HEK293 (cell line): ENCODE measurements around the gene PPP1R11.
"Not testable (repeated sequence)": the region's sequence is repeated elsewhere in the genome, so short reads cannot be mapped to it uniquely, and the experiment has no call there.

Experiments used
- CTCF ChIA-PET: fragments of 350-600 bp; formaldehyde crosslinking; extraction: SDS; loops from one replicate; lab custom pipeline; 2021; ENCODE audit warnings: antibody characterized with exemption; lab: Yijun Ruan, JAX
- POLR2A ChIA-PET: fragments of 300-600 bp; formaldehyde crosslinking; extraction: SDS; loops from one replicate; lab custom pipeline; 2020; ENCODE audit warnings: antibody characterized with exemption, inconsistent platforms; lab: Yijun Ruan, JAX
- H3K27ac ChIP-seq: fragments of 200-500 bp; sonication (Bioruptor generic); 2 replicates; pipeline ENCODE4 v1.5.1; 2014; ENCODE audit warnings: low read depth, low read length, control low read depth, inconsistent platforms; ENCODE audit errors: extremely low read depth
- H3K36me3 ChIP-seq, 2 experiments: fragments of 200-500 bp in 1 of 2; sonication (Bioruptor generic) in 1 of 2; 1 replicate in 1 of 2; 2 replicates in 1 of 2; pipeline ENCODE4 v1.5.1; 2014 to 2017; ENCODE audit warnings: inconsistent platforms in 2 of 2, low read length in 2 of 2; ENCODE audit not compliant: control insufficient read depth in 2 of 2, insufficient read depth in 1 of 2
- H3K4me1 ChIP-seq: fragments of 200-500 bp; sonication (Bioruptor generic); 2 replicates; pipeline ENCODE4 v1.5.1; 2014; ENCODE audit warnings: mild to moderate bottlenecking, low read length, inconsistent platforms; ENCODE audit not compliant: control insufficient read depth, insufficient read depth
- H3K4me3 ChIP-seq: 2 replicates; pipeline ENCODE4 v1.5.1; 2011; ENCODE audit warnings: low read depth, mild to moderate bottlenecking, control low read depth, low read length, moderate library complexity
- H3K9me3 ChIP-seq: fragments of 200-500 bp; sonication (Bioruptor generic); 2 replicates; pipeline ENCODE4 v1.5.1; 2014; ENCODE audit warnings: low read depth, low read length, inconsistent platforms; ENCODE audit not compliant: control insufficient read depth, insufficient read depth
- GLIS1 ChIP-seq: fragments of 450-650 bp; formaldehyde crosslinking; IDR thresholded peaks from 2 replicates; pipeline ENCODE4 v1.5.1; 2016; ENCODE audit warnings: missing biosample characterization, missing genetic modification characterization
- INSM2 ChIP-seq: fragments of 450-650 bp; formaldehyde crosslinking; IDR thresholded peaks from 2 replicates; pipeline ENCODE4 v1.5.1; 2016; ENCODE audit warnings: missing biosample characterization, missing genetic modification characterization
- KLF10 ChIP-seq: fragments of 450-650 bp; IDR thresholded peaks from 2 replicates; pipeline ENCODE4 v1.5.1; 2018; ENCODE audit warnings: missing biosample characterization, mild to moderate bottlenecking, missing genetic modification characterization
- MEIS1 ChIP-seq: sonication (generic); formaldehyde crosslinking; IDR thresholded peaks from 2 replicates; pipeline ENCODE4 v1.8.1; 2022; ENCODE audit warnings: missing genetic modification reagents, mild to moderate bottlenecking, borderline replicate concordance
- PRDM6 ChIP-seq: fragments of 450-650 bp; formaldehyde crosslinking; IDR thresholded peaks from 2 replicates; pipeline ENCODE4 v1.5.1; 2017; ENCODE audit warnings: missing biosample characterization, missing genetic modification characterization
- RBAK ChIP-seq: fragments of 450-650 bp; formaldehyde crosslinking; IDR thresholded peaks from 2 replicates; pipeline ENCODE4 v1.5.1; 2016; ENCODE audit warnings: missing biosample characterization, missing genetic modification characterization
- SCRT1 ChIP-seq: fragments of 450-650 bp; formaldehyde crosslinking; IDR thresholded peaks from 2 replicates; pipeline ENCODE4 v1.5.1; 2016; ENCODE audit warnings: missing biosample characterization, missing genetic modification characterization, borderline replicate concordance
- ZFP41 ChIP-seq: fragments of 450-650 bp; formaldehyde crosslinking; IDR thresholded peaks from 2 replicates; pipeline ENCODE4 v1.5.1; 2016; ENCODE audit warnings: missing biosample characterization, missing genetic modification characterization, borderline replicate concordance
- ZNF121 ChIP-seq: fragments of 450-650 bp; formaldehyde crosslinking; IDR thresholded peaks from 2 replicates; pipeline ENCODE4 v1.5.1; 2016; ENCODE audit warnings: missing biosample characterization, missing genetic modification characterization
- ZNF133 ChIP-seq: fragments of 450-650 bp; formaldehyde crosslinking; IDR thresholded peaks from 2 replicates; pipeline ENCODE4 v1.5.1; 2016; ENCODE audit warnings: missing biosample characterization, missing genetic modification characterization
- ZNF155 ChIP-seq: fragments of 450-650 bp; formaldehyde crosslinking; IDR thresholded peaks from 2 replicates; pipeline ENCODE4 v1.5.1; 2016; ENCODE audit warnings: missing biosample characterization, missing genetic modification characterization
- ZNF248 ChIP-seq: fragments of 450-650 bp; formaldehyde crosslinking; IDR thresholded peaks from 2 replicates; pipeline ENCODE4 v1.5.1; 2017; ENCODE audit warnings: missing biosample characterization, missing genetic modification characterization
- ZNF311 ChIP-seq: fragments of 450-650 bp; formaldehyde crosslinking; IDR thresholded peaks from 2 replicates; pipeline ENCODE4 v1.5.1; 2017; ENCODE audit warnings: missing biosample characterization, missing genetic modification characterization, borderline replicate concordance
- ZNF335 ChIP-seq: fragments of 450-650 bp; formaldehyde crosslinking; conservative IDR thresholded peaks from 2 replicates; pipeline ENCODE4 v1.5.1; 2016; ENCODE audit warnings: missing biosample characterization, missing genetic modification characterization
- ZNF350 ChIP-seq: fragments of 450-650 bp; formaldehyde crosslinking; IDR thresholded peaks from 2 replicates; pipeline ENCODE4 v1.5.0; 2017; ENCODE audit warnings: missing biosample characterization, mild to moderate bottlenecking, missing genetic modification characterization
- ZNF398 ChIP-seq: fragments of 450-650 bp; formaldehyde crosslinking; IDR thresholded peaks from 2 replicates; pipeline ENCODE4 v1.5.1; 2017; ENCODE audit warnings: missing biosample characterization, missing genetic modification characterization
- ZNF514 ChIP-seq: fragments of 450-650 bp; formaldehyde crosslinking; IDR thresholded peaks from 2 replicates; pipeline ENCODE4 v1.5.1; 2016; ENCODE audit warnings: missing biosample characterization, missing genetic modification characterization
- ZNF521 ChIP-seq: fragments of 450-650 bp; formaldehyde crosslinking; IDR thresholded peaks from 2 replicates; pipeline ENCODE4 v1.5.1; 2017; ENCODE audit warnings: missing biosample characterization, mild to moderate bottlenecking, missing genetic modification characterization
- ZNF529 ChIP-seq: fragments of 450-650 bp; formaldehyde crosslinking; IDR thresholded peaks from 2 replicates; pipeline ENCODE4 v1.5.1; 2017; ENCODE audit warnings: missing genetic modification characterization, missing biosample characterization; ENCODE audit not compliant: insufficient replicate concordance
- ZNF596 ChIP-seq: fragments of 450-650 bp; IDR thresholded peaks from 2 replicates; pipeline ENCODE4 v1.5.0; 2018; ENCODE audit warnings: missing biosample characterization, mild to moderate bottlenecking, missing genetic modification characterization, moderate library complexity
- ZNF624 ChIP-seq: fragments of 450-650 bp; formaldehyde crosslinking; IDR thresholded peaks from 2 replicates; pipeline ENCODE4 v1.5.1; 2017; ENCODE audit warnings: missing biosample characterization, missing genetic modification characterization
- ZNF704 ChIP-seq: fragments of 450-650 bp; formaldehyde crosslinking; IDR thresholded peaks from 2 replicates; pipeline ENCODE4 v1.5.1; 2016; ENCODE audit warnings: missing biosample characterization, missing genetic modification characterization
- ZNF791 ChIP-seq: fragments of 450-650 bp; formaldehyde crosslinking; IDR thresholded peaks from 2 replicates; pipeline ENCODE4 v1.5.1; 2016; ENCODE audit warnings: missing biosample characterization, missing genetic modification characterization
- ZXDB ChIP-seq: fragments of 450-650 bp; formaldehyde crosslinking; IDR thresholded peaks from 2 replicates; pipeline ENCODE4 v1.5.1; 2016; ENCODE audit warnings: missing biosample characterization, missing genetic modification characterization

Gene PPP1R11

GRCh38 chr6:30022189-30022588, 44.8 kb upstream of the PPP1R11 start:
- no peaks in the 10 kb centered on the region for H3K4me1 ChIP-seq
- ChIA-PET POLR2A (no interaction called here), CTCF (interaction anchor here (0.7 kb wide), 1 partner anchor 214 kb away, joined by 3 read pairs; no protein-coding TSS in a partner anchor)
- H3K9me3 ChIP-seq, result no peaks in the 10 kb centered on the region
- TF ChIP-seq ZNF398 (tag by site-specific recombination) (no peak), ZNF596 (no peak), ZNF521 (tag by site-specific recombination) (no peak), MEIS1 (CRISPR knock-in tag) (no peak), ZXDB (no peak), ZNF248 (tag by site-specific recombination) (no peak), INSM2 (no peak), RBAK (tag by site-specific recombination) (no peak), ZNF529 (tag by site-specific recombination) (no peak), ZNF133 (no peak), PRDM6 (no peak), ZNF624 (tag by site-specific recombination) (no peak), ZNF791 (tag by site-specific recombination) (no peak)
- H3K27ac ChIP-seq, result no peak overlapping the region
- H3K4me3 ChIP-seq, result no peak overlapping the region
- H3K36me3 ChIP-seq, result peaks cover 0 to 12% of the 10 kb centered on the region in 2 experiments; a peak in 2 of 3 replicates

GRCh38 chr6:30022712-30023111, 44.3 kb upstream of the PPP1R11 start:
- H3K4me3 ChIP-seq, H3K4me1 ChIP-seq, POLR2A ChIA-PET, H3K27ac ChIP-seq, H3K9me3 ChIP-seq: not testable (repeated sequence)
- CTCF ChIA-PET, result interaction anchor here (2.9 to 3.2 kb wide), 2 partner anchors 8 to 15 kb away, joined by 15 to 16 read pairs; no protein-coding TSS in a partner anchor
- peaks cover 0 to 12% of the 10 kb centered on the region in 2 experiments; a peak in 2 of 3 replicates for H3K36me3 ChIP-seq
- peak; percentile 72; the same call in 1 of the 2 replicates for TF ChIP-seq ZNF121 (tag by site-specific recombination)

- H3K9me3 ChIP-seq, result no peaks in the 10 kb centered on the region
- no peak overlapping the region for H3K4me3 ChIP-seq
- no peak overlapping the region for H3K27ac ChIP-seq
- no peak for TF ChIP-seq ZNF514 (tag by site-specific recombination)
- TF ChIP-seq ZNF704 (tag by site-specific recombination), result no peak
- TF ChIP-seq ZFP41, result no peak
- TF ChIP-seq ZNF155, result no peak
- no peak for TF ChIP-seq ZNF311 (tag by site-specific recombination)
- no peak for TF ChIP-seq ZNF350
- no peak for TF ChIP-seq GLIS1
- TF ChIP-seq ZNF335 (tag by site-specific recombination), result no peak
- TF ChIP-seq KLF10 (tag by site-specific recombination), result no peak
- TF ChIP-seq SCRT1, result no peak
- TF ChIP-seq, all 188 proteins: peak for 0
- H3K4me1 ChIP-seq, result no peaks in the 10 kb centered on the region
- CTCF ChIA-PET, result interaction anchor here (1.0 to 3.2 kb wide), 6 partner anchors 10 to 320 kb away, joined by 3 to 16 read pairs (median 4); no protein-coding TSS in a partner anchor
- peaks cover 0 to 3% of the 10 kb centered on the region in 2 experiments; a peak in 2 of 3 replicates for H3K36me3 ChIP-seq
- POLR2A ChIA-PET, result no interaction called here
Observed at GRCh38 chr6:30025186-30025585, 41.8 kb upstream of the PPP1R11 start.
